H1 (cell line): ENCODE measurements around the gene HAGH. TPM values are rescaled to one million over a fixed set of nuclear protein-coding genes. Genes with fewer than 3 reads are reported as not detected.

ENCODE experiments used
- CTCF ChIA-PET: fragments of 300-600 bp; sonication (Branson Sonifier 250); formaldehyde crosslinking; loops from one replicate; lab custom pipeline; 2021; ENCODE audit not compliant: partially characterized antibody; lab: Charles Lee
- POLR2A ChIA-PET: fragments of 300-600 bp; sonication (Branson Sonifier 250); formaldehyde crosslinking; loops from one replicate; lab custom pipeline; 2021; ENCODE audit warnings: inconsistent platforms; ENCODE audit not compliant: partially characterized antibody; lab: Charles Lee
- DNase-seq, 2 experiments: peaks; one replicate each; pipeline versions ENCODE4 v3.0.0 to v3.0.0-alpha.2; 2010 to 2022; ENCODE audit warnings: low spot score in 2 of 2, low read depth in 1 of 2, mixed read lengths in 1 of 2
- FAIRE-seq: peaks from 2 replicates; lab custom pipeline; 2011; peaks lifted over from hg19 to GRCh38; lab: Jason Lieb, UNC
- H2AFZ ChIP-seq: 2 replicates; pipeline ENCODE4 v1.8.1; 2012; ENCODE audit warnings: low read length, inconsistent platforms
- H2AK5ac ChIP-seq: 2 replicates; pipeline ENCODE4 v1.6.1; 2013; ENCODE audit warnings: low read depth, low read length
- H2BK120ac ChIP-seq: replicated peaks from 2 replicates; pipeline ENCODE3; 2013; ENCODE audit warnings: low read depth, low read length, inconsistent platforms
- H2BK12ac ChIP-seq: 2 replicates; pipeline ENCODE4 v1.6.1; 2013; ENCODE audit warnings: low read depth, low read length
- H2BK15ac ChIP-seq: 2 replicates; pipeline ENCODE4 v1.6.1; 2013; ENCODE audit warnings: low read length
- H2BK20ac ChIP-seq: 2 replicates; pipeline ENCODE4 v1.6.1; 2013; ENCODE audit warnings: low read length
- H2BK5ac ChIP-seq: 2 replicates; pipeline ENCODE4 v1.6.1; 2013; ENCODE audit warnings: low read depth, low read length
- H3K14ac ChIP-seq: 2 replicates; pipeline ENCODE4 v1.6.1; 2013; ENCODE audit warnings: inconsistent platforms; ENCODE audit not compliant: insufficient read length
- H3K18ac ChIP-seq: 2 replicates; pipeline ENCODE4 v1.6.1; 2013; ENCODE audit warnings: low read length; ENCODE audit errors: extremely low read depth
- H3K23ac ChIP-seq: 2 replicates; pipeline ENCODE4 v1.6.1; 2013; ENCODE audit warnings: inconsistent platforms; ENCODE audit not compliant: insufficient read length
- H3K23me2 ChIP-seq: 2 replicates; pipeline ENCODE4 v1.6.1; 2013; ENCODE audit warnings: low read depth, low read length
- H3K27ac ChIP-seq: 2 replicates; pipeline ENCODE4 v1.6.1; 2011; ENCODE audit warnings: low read depth, low read length, inconsistent platforms
- H3K27me3 ChIP-seq, 4 experiments: replicated peaks in 1 of 4; 1 replicate in 1 of 4; 2 replicates in 3 of 4; pipeline versions ENCODE4 v1.6.1 to v1.8.1; 2011 to 2013; ENCODE audit warnings: low read length in 3 of 4, mild to moderate bottlenecking in 3 of 4, inconsistent platforms in 2 of 4, mixed read lengths in 2 of 4, moderate library complexity in 1 of 4; ENCODE audit not compliant: control insufficient read depth in 3 of 4, insufficient read depth in 3 of 4; ENCODE audit errors: extremely low read depth in 1 of 4
- H3K36me3 ChIP-seq, 4 experiments: 2 replicates each; pipeline versions ENCODE4 v1.6.1 to v1.8.1; 2011 to 2013; ENCODE audit warnings: mild to moderate bottlenecking in 4 of 4, low read length in 3 of 4, moderate library complexity in 2 of 4, control low read depth in 1 of 4, inconsistent platforms in 1 of 4; ENCODE audit not compliant: insufficient read depth in 4 of 4, control insufficient read depth in 2 of 4
- H3K4ac ChIP-seq: replicated peaks from 2 replicates; pipeline ENCODE3; 2013; ENCODE audit warnings: low read length, low read depth, mixed read lengths, inconsistent platforms; ENCODE audit not compliant: insufficient read length
- H3K4me1 ChIP-seq, 4 experiments: replicated peaks in 1 of 4; 1 replicate in 1 of 4; 2 replicates in 3 of 4; pipeline versions ENCODE4 v1.6.1 to v1.8.1; 2011 to 2013; ENCODE audit warnings: low read length in 3 of 4, inconsistent platforms in 2 of 4, mixed read lengths in 1 of 4; ENCODE audit not compliant: insufficient read depth in 4 of 4, control insufficient read depth in 3 of 4
- H3K4me2 ChIP-seq, 2 experiments: 2 replicates each; pipeline versions ENCODE4 v1.6.1 to v1.8.1; 2011 to 2013; ENCODE audit warnings: low read depth in 2 of 2, low read length in 2 of 2, control low read depth in 1 of 2, inconsistent platforms in 1 of 2, mild to moderate bottlenecking in 1 of 2; ENCODE audit not compliant: insufficient read depth in 1 of 2
- H3K4me3 ChIP-seq, 4 experiments: fragments of 200-600, 300-600 bp in 1 of 4; sonication (generic), shearing (Covaris generic), sonication (Bioruptor Twin) in 1 of 4; 2 replicates each; pipeline versions ENCODE4 v1.5.1 to v1.8.1; 2011 to 2016; ENCODE audit warnings: low read length in 4 of 4, low read depth in 3 of 4, control low read depth in 2 of 4, inconsistent platforms in 2 of 4, mild to moderate bottlenecking in 2 of 4, mixed read lengths in 1 of 4, moderate library complexity in 1 of 4; ENCODE audit not compliant: insufficient read depth in 2 of 4; ENCODE audit errors: extremely low read depth in 1 of 4
- H3K56ac ChIP-seq: replicated peaks from 2 replicates; pipeline ENCODE3; 2013; ENCODE audit warnings: low read depth, mild to moderate bottlenecking, mixed read lengths, low read length, inconsistent platforms; ENCODE audit not compliant: insufficient read length
- H3K79me1 ChIP-seq: 2 replicates; pipeline ENCODE4 v1.6.1; 2013; ENCODE audit warnings: low read depth, low read length, control low read depth
- H3K79me2 ChIP-seq, 2 experiments: 2 replicates each; pipeline versions ENCODE4 v1.6.1 to v1.8.1; 2012 to 2013; ENCODE audit warnings: low read length in 2 of 2, mild to moderate bottlenecking in 2 of 2, inconsistent platforms in 1 of 2; ENCODE audit not compliant: insufficient read depth in 2 of 2, control insufficient read depth in 1 of 2
- H3K9ac ChIP-seq, 4 experiments: replicated peaks in 1 of 4; 1 replicate in 1 of 4; 2 replicates in 3 of 4; pipeline versions ENCODE4 v1.6.1 to v1.8.1; 2011 to 2013; ENCODE audit warnings: low read depth in 3 of 4, low read length in 3 of 4, control low read depth in 2 of 4, mild to moderate bottlenecking in 2 of 4, moderate library complexity in 2 of 4, inconsistent platforms in 1 of 4; ENCODE audit errors: extremely low read depth in 1 of 4
- H3K9me3 ChIP-seq, 2 experiments: 2 replicates each; pipeline versions ENCODE4 v1.6.1 to v1.8.1; 2012 to 2013; ENCODE audit warnings: mild to moderate bottlenecking in 2 of 2, moderate library complexity in 2 of 2, control low read depth in 1 of 2, inconsistent platforms in 1 of 2, low read depth in 1 of 2, low read length in 1 of 2, mixed read lengths in 1 of 2; ENCODE audit not compliant: insufficient read depth in 2 of 2
- H4K20me1 ChIP-seq, 2 experiments: replicated peaks in 1 of 2; 2 replicates each; pipeline versions ENCODE3 to v1.8.1; 2011 to 2013; ENCODE audit warnings: inconsistent platforms in 2 of 2, low read length in 2 of 2, mild to moderate bottlenecking in 1 of 2; ENCODE audit not compliant: insufficient read depth in 2 of 2, control insufficient read depth in 1 of 2
- H4K5ac ChIP-seq: 2 replicates; pipeline ENCODE4 v1.6.1; 2013; ENCODE audit warnings: low read length, low read depth, mixed read lengths, inconsistent platforms; ENCODE audit not compliant: insufficient read length
- H4K8ac ChIP-seq: 2 replicates; pipeline ENCODE4 v1.8.0; 2013; ENCODE audit warnings: mild to moderate bottlenecking, moderate library complexity, low read length, inconsistent platforms; ENCODE audit not compliant: insufficient read depth; ENCODE audit errors: extremely low read depth
- H4K91ac ChIP-seq: replicated peaks from 2 replicates; pipeline ENCODE3; 2013; ENCODE audit warnings: low read length, mixed read lengths, inconsistent platforms; ENCODE audit not compliant: insufficient read length
- CBX5 ChIP-seq: fragments of 300-800, 300-1000 bp; sonication (generic); IDR thresholded peaks from 2 replicates; pipeline ENCODE4 v1.7.1; 2016; ENCODE audit warnings: antibody characterized with exemption, low read length, low read depth
- KDM1A ChIP-seq: fragments of 200-600, 300-600 bp; sonication (generic); IDR thresholded peaks from 2 replicates; pipeline ENCODE4 v1.7.1; 2016; ENCODE audit warnings: mild to moderate bottlenecking, low read length, borderline replicate concordance
- MAFK ChIP-seq: IDR thresholded peaks from 2 replicates; pipeline ENCODE4 v1.6.1; 2012; ENCODE audit warnings: low read depth, mild to moderate bottlenecking, improper control_type of control experiment, low read length
- PHF8 ChIP-seq: fragments of 200-600 bp; sonication (generic); conservative IDR thresholded peaks from 2 replicates; pipeline ENCODE4 v1.7.1; 2012; ENCODE audit warnings: low read depth, mild to moderate bottlenecking, inconsistent platforms, low read length, moderate library complexity
- SUZ12 ChIP-seq: fragments of 200-600 bp; sonication (generic); IDR thresholded peaks from 2 replicates; pipeline ENCODE4 v1.6.1; 2012; ENCODE audit warnings: mild to moderate bottlenecking, inconsistent platforms, low read length, moderate library complexity, mixed read lengths
- WGBS, 2 experiments: shearing (Covaris generic) in 1 of 2; methylation state at CpG; one replicate each; pipeline versions ENCODE4 v1.1.6 to v1.1.7; 2013 to 2015; ENCODE audit warnings: low lambda C conversion rate in 2 of 2, mixed read lengths in 2 of 2, inconsistent platforms in 1 of 2, low coverage in 1 of 2, missing lambda C conversion rate in 1 of 2; ENCODE audit not compliant: insufficient replicate concordance in 2 of 2, insufficient coverage in 1 of 2, insufficient read length in 1 of 2; ENCODE audit errors: extremely low coverage in 1 of 2, missing lambda C conversion rate in 1 of 2; 5-methylcytosine and 5-hydroxymethylcytosine counted together
- polyA plus RNA-seq, 7 experiments: library from polyadenylated mRNA; depleted of rRNA in 3 of 7; stranded (reverse) in 5 of 7; unstranded in 2 of 7; fragments of >200 nt in 5 of 7; fragments of 200-250 nt in 2 of 7; gene quantifications; 1 replicate in 5 of 7; 2 replicates in 1 of 7; 4 replicates in 1 of 7; pipeline versions ENCODE4 v1.2.1 to v1.2.3, GENCODE V29; 2011 to 2013; ENCODE audit warnings: missing spikeins in 2 of 7, mixed read lengths in 2 of 7
- total RNA-seq: library from RNA; stranded (reverse); fragmentation: NEBNext Ultra II Directional; extraction: Animal tissue kit (Norgen Biotek cat#: 25700); gene quantifications from 2 replicates; pipeline ENCODE4 v1.2.1, GENCODE V29; 2021
- TF ChIP-seq, protein P1 (sequence below): IDR thresholded peaks from 2 replicates; pipeline ENCODE4 v1.6.1; 2011; ENCODE audit warnings: low read length, improper control_type of control experiment

Gene HAGH
- total and polyA plus RNA-seq, 2 of the 8 experiments (the other 6 are each of a cell fraction or from before 2014, with no cell fraction given): 28.7 to 40.6 TPM

GRCh38 chr16:1787056-1787321 lies 39.6 kb downstream of the HAGH start:
- Histone ChIP-seq H4K20me1 (peaks cover 20 to 21% of the 10 kb centered on the region in 2 experiments), H3K4me2 (no peak overlapping the region), H3K4me1 (no peaks in the 10 kb centered on the region; a peak in 1 of 7 replicates), H3K56ac (no peak overlapping the region), H3K27me3 (no peaks in the 10 kb centered on the region), H3K23ac (no peak overlapping the region), H2BK20ac (no peak overlapping the region), H3K23me2 (peaks cover 3% of the 10 kb centered on the region; the same call in 1 of the 2 replicates), H3K4me3 (no peak overlapping the region), H3K27ac (no peak overlapping the region), H4K8ac (no peak overlapping the region), H2BK15ac (no peak overlapping the region), H3K9me3 (no peaks in the 10 kb centered on the region), H3K9ac (no peak overlapping the region), H3K4ac (no peak overlapping the region), H2BK12ac (no peak overlapping the region), H3K79me1 (peaks cover 13% of the 10 kb centered on the region; the same call in 1 of the 2 replicates), H3K18ac (no peak overlapping the region), H3K36me3 (peaks cover 0 to 44% (median 2%) of the 10 kb centered on the region in 4 experiments; a peak in 4 of 8 replicates), H2BK120ac (no peak overlapping the region), H4K5ac (no peak overlapping the region), H4K91ac (no peak overlapping the region), H3K14ac (no peak overlapping the region), H3K79me2 (peaks cover 0 to 35% of the 10 kb centered on the region in 2 experiments; a peak in 3 of 4 replicates), H2BK5ac (no peak overlapping the region), H2AFZ (no peak overlapping the region), H2AK5ac (no peak overlapping the region)
- DNase-seq (no peak), FAIRE-seq (no peak)
- TF ChIP-seq, protein P1, sequence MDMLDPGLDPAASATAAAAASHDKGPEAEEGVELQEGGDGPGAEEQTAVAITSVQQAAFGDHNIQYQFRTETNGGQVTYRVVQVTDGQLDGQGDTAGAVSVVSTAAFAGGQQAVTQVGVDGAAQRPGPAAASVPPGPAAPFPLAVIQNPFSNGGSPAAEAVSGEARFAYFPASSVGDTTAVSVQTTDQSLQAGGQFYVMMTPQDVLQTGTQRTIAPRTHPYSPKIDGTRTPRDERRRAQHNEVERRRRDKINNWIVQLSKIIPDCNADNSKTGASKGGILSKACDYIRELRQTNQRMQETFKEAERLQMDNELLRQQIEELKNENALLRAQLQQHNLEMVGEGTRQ: no peak
- TF ChIP-seq CBX5: no peak
- no peak for TF ChIP-seq PHF8
- no peak for TF ChIP-seq SUZ12
- no peak for TF ChIP-seq MAFK
- no peak for TF ChIP-seq KDM1A
- ChIA-PET POLR2A (interaction anchor here (1.6 to 4.0 kb wide), 3 partner anchors 12 to 18 kb away, joined by 3 to 13 read pairs (median 5); partner anchors contain the start of gene NME3), CTCF (interaction anchor here (1.4 kb wide), 1 partner anchor 13 kb away, joined by 4 read pairs; no protein-coding TSS in a partner anchor)
- 90% methylated on average over 6 of the region's 6 CpGs; no CpG with 5 or more reads in 1 of the 2 experiments for WGBS, 2 experiments
